Measurements from ENCODE around the gene SMAD6.

Gene SMAD6

GRCh38 chr15:66775127-66776105, 73.4 kb downstream of the SMAD6 start:
- no peaks in the 10 kb centered on the region for H3K79me2 ChIP-seq (ENCODE audit: control insufficient read depth, low read length)
- no peaks in the 10 kb centered on the region for H3F3A ChIP-seq (ENCODE audit: control insufficient read depth, insufficient read depth)
- no peaks in the 10 kb centered on the region for H3K4me1 ChIP-seq (ENCODE audit: control insufficient read depth, low read length)
- H3K9me2 ChIP-seq (replicated peaks; ENCODE audit: control insufficient read depth, low read length) = no peaks in the 10 kb centered on the region
- no peak overlapping the region for H3K4me3 ChIP-seq (ENCODE audit: low read length)
- H3K36me3 ChIP-seq (ENCODE audit: control insufficient read depth, low read length) = no peaks in the 10 kb centered on the region
- no peak overlapping the region for H3K4me2 ChIP-seq (ENCODE audit: low read length)
- H3K9me3 ChIP-seq (ENCODE audit: control insufficient read depth, insufficient read depth, low read length) = no peaks in the 10 kb centered on the region
- no peaks in the 10 kb centered on the region for H4K20me1 ChIP-seq (ENCODE audit: control insufficient read depth, insufficient read depth, low read depth, low read length)
- TF ChIP-seq CTCF (IDR thresholded peaks at IDR 0.05; ENCODE audit: low read depth, low read length, poor library complexity, severe bottlenecking) (no peak), EZH2phosphoT487 (IDR thresholded peaks at IDR 0.05; ENCODE audit: borderline replicate concordance, low read length) (no peak)
- H3K27ac ChIP-seq (ENCODE audit: low read depth, low read length) = no peak overlapping the region
- H3K27me3 ChIP-seq (ENCODE audit: control insufficient read depth, low read length) = no peaks in the 10 kb centered on the region

- Histone ChIP-seq H3K4me1 (ENCODE audit: control insufficient read depth, low read length) (no peaks in the 10 kb centered on the region), H3K36me3 (ENCODE audit: control insufficient read depth, low read length) (no peaks in the 10 kb centered on the region), H4K20me1 (ENCODE audit: control insufficient read depth, insufficient read depth, low read depth, low read length) (no peaks in the 10 kb centered on the region), H3K79me2 (ENCODE audit: control insufficient read depth, low read length) (no peaks in the 10 kb centered on the region), H3K4me2 (ENCODE audit: low read length) (no peak overlapping the region), H3K4me3 (ENCODE audit: low read length) (no peak overlapping the region), H3K27ac (ENCODE audit: low read depth, low read length) (no peak overlapping the region), H3K9me2 (replicated peaks; ENCODE audit: control insufficient read depth, low read length) (no peaks in the 10 kb centered on the region), H3F3A (ENCODE audit: control insufficient read depth, insufficient read depth) (no peaks in the 10 kb centered on the region), H3K9me3 (ENCODE audit: control insufficient read depth, insufficient read depth, low read length) (no peaks in the 10 kb centered on the region), H3K27me3 (ENCODE audit: control insufficient read depth, low read length) (no peaks in the 10 kb centered on the region)
- TF ChIP-seq CTCF (IDR thresholded peaks at IDR 0.05; ENCODE audit: low read depth, low read length, poor library complexity, severe bottlenecking) (no peak), EZH2phosphoT487 (IDR thresholded peaks at IDR 0.05; ENCODE audit: borderline replicate concordance, low read length) (no peak)
Measured at GRCh38 chr15:66777054-66777453, 75.0 kb downstream of the SMAD6 start.

GRCh38 chr15:66777596-66778313, 75.7 kb downstream of the SMAD6 start:
- Histone ChIP-seq H3K4me2 (ENCODE audit: low read length) (no peak overlapping the region), H4K20me1 (ENCODE audit: control insufficient read depth, insufficient read depth, low read depth, low read length) (no peaks in the 10 kb centered on the region), H3K9me2 (replicated peaks; ENCODE audit: control insufficient read depth, low read length) (no peaks in the 10 kb centered on the region), H3K79me2 (ENCODE audit: control insufficient read depth, low read length) (no peaks in the 10 kb centered on the region), H3K27ac (ENCODE audit: low read depth, low read length) (no peak overlapping the region), H3K36me3 (ENCODE audit: control insufficient read depth, low read length) (no peaks in the 10 kb centered on the region), H3K9me3 (ENCODE audit: control insufficient read depth, insufficient read depth, low read length) (no peaks in the 10 kb centered on the region), H3K27me3 (ENCODE audit: control insufficient read depth, low read length) (no peaks in the 10 kb centered on the region), H3K4me1 (ENCODE audit: control insufficient read depth, low read length) (no peaks in the 10 kb centered on the region), H3F3A (ENCODE audit: control insufficient read depth, insufficient read depth) (no peaks in the 10 kb centered on the region), H3K4me3 (ENCODE audit: low read length) (no peak overlapping the region)
- TF ChIP-seq EZH2phosphoT487 (IDR thresholded peaks at IDR 0.05; ENCODE audit: borderline replicate concordance, low read length) (no peak), CTCF (IDR thresholded peaks at IDR 0.05; ENCODE audit: low read depth, low read length, poor library complexity, severe bottlenecking) (no peak)

All from DOHH2 (cell line).